OCI-LY7 (cell line): ENCODE data around the gene STAM2.

Experiments used
- CTCF ChIP-seq: fragments of 200-600 bp; sonication (generic); conservative IDR thresholded peaks from 2 replicates; pipeline ENCODE4 v1.5.1; 2014; ENCODE audit warnings: mild to moderate bottlenecking, antibody characterized with exemption, low read length, moderate library complexity, mixed read lengths
- EZH2phosphoT487 ChIP-seq: fragments of 200-600 bp; sonication (generic); IDR thresholded peaks from 2 replicates; pipeline ENCODE4 v1.6.1; 2018; ENCODE audit warnings: low read depth, borderline replicate concordance, mild to moderate bottlenecking, mixed run types, antibody characterized with exemption, low read length, moderate library complexity, mixed read lengths

GRCh38 chr2:152115952-152116351 lies 59.6 kb downstream of the STAM2 start:
- TF ChIP-seq CTCF (no peak), EZH2phosphoT487 (no peak)
